IPS-18a (cell line): ENCODE results near the gene NCKAP5.

Source experiments
- H3K27ac ChIP-seq: one replicate; pipeline ENCODE4 v1.5.1; 2013; ENCODE audit warnings: low read length
- H3K27me3 ChIP-seq: one replicate; pipeline ENCODE4 v1.6.1; 2013; ENCODE audit warnings: mild to moderate bottlenecking, low read length; ENCODE audit not compliant: control insufficient read depth, insufficient read depth
- H3K36me3 ChIP-seq: one replicate; pipeline ENCODE4 v1.6.1; 2013; ENCODE audit warnings: low read depth, low read length; ENCODE audit not compliant: control insufficient read depth
- H3K4me1 ChIP-seq: one replicate; pipeline ENCODE4 v1.6.1; 2013; ENCODE audit warnings: low read depth, low read length; ENCODE audit not compliant: control insufficient read depth
- H3K4me3 ChIP-seq: one replicate; pipeline ENCODE4 v1.5.1; 2013; ENCODE audit warnings: low read length
- H3K9ac ChIP-seq: one replicate; pipeline ENCODE4 v1.6.1; 2013; ENCODE audit warnings: mild to moderate bottlenecking, low read length, moderate library complexity
- H3K9me3 ChIP-seq: one replicate; pipeline ENCODE4 v1.6.1; 2013; ENCODE audit warnings: low read depth, low read length; ENCODE audit not compliant: control insufficient read depth

Gene NCKAP5

DNA sequence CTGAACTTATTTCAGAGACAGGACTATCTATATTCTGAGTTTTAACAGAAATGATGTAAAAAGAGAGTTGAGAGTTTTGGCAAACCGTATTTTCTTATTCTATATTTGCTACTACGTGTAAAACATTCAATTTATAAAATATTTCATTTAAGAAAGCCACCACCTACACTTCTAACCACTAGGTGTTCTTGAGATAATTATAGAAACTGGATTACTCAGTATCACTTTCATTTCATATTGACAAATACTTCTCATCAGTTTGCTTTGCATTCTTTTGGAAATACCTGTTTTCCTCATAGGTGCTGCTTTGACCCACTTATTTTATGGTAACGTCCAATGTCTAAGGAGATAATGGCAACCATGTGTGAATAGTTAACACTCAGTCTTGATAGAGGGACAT is 794.9 kb downstream of the NCKAP5 start:
- Histone ChIP-seq H3K4me1 (no peaks in the 10 kb centered on the region), H3K27ac (no peak overlapping the region), H3K36me3 (no peaks in the 10 kb centered on the region), H3K9me3 (no peaks in the 10 kb centered on the region), H3K27me3 (no peaks in the 10 kb centered on the region), H3K9ac (no peak overlapping the region), H3K4me3 (no peak overlapping the region)

GRCh38 chr2:132772340-132772739 is 795.9 kb downstream of the NCKAP5 start:
- no peak overlapping the region for H3K4me3 ChIP-seq
- no peak overlapping the region for H3K9ac ChIP-seq
- no peaks in the 10 kb centered on the region for H3K9me3 ChIP-seq
- H3K27ac ChIP-seq = no peak overlapping the region
- no peaks in the 10 kb centered on the region for H3K27me3 ChIP-seq
- H3K4me1 ChIP-seq = no peaks in the 10 kb centered on the region
- no peaks in the 10 kb centered on the region for H3K36me3 ChIP-seq

DNA sequence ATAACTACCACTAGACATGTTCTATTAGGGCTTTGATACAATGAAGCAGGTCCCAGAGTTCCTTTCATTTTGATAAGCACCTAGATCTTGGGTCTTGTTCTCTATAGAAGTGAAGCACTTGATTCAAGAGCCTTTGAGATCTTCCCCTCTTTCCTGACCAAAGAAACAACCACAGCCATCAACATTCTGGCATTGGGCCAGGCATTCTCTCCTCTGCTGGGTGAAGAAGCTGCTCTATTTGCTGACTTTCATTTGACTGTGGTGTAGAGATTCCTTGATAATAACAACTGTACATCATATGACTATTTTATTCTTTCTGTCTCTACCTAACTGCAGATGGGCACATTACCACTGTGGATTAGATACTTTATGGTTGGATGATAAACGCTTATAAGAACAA is 801.7 kb downstream of the NCKAP5 start:
- H3K9ac ChIP-seq = no peak overlapping the region
- no peaks in the 10 kb centered on the region for H3K9me3 ChIP-seq
- H3K27me3 ChIP-seq = no peaks in the 10 kb centered on the region
- no peak overlapping the region for H3K27ac ChIP-seq
- H3K4me3 ChIP-seq = no peak overlapping the region
- no peaks in the 10 kb centered on the region for H3K4me1 ChIP-seq
- H3K36me3 ChIP-seq = no peaks in the 10 kb centered on the region

DNA sequence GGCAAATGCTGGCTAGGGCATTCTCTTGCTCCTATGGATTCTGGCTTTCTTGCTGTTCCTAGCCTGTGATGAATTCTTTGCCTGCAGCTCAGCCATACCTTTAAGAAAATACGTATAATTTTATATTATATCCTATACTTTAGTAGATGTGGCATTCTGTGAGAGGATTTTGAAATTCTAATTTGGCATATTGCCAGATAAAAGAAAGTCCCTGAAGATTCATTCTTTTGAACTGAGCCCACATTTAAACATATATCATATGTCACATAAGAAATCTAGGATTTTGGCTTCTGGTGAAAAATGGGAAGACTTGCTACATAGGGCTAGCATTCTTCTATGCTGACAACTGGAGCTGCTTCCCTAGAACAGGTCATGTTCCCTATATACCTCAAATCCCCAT is 806.8 kb downstream of the NCKAP5 start:
- H3K4me1 ChIP-seq = no peaks in the 10 kb centered on the region
- H3K9me3 ChIP-seq = no peaks in the 10 kb centered on the region
- H3K36me3 ChIP-seq = no peaks in the 10 kb centered on the region
- no peak overlapping the region for H3K9ac ChIP-seq
- no peak overlapping the region for H3K27ac ChIP-seq
- no peaks in the 10 kb centered on the region for H3K27me3 ChIP-seq
- H3K4me3 ChIP-seq = no peak overlapping the region

- no peak overlapping the region for H3K27ac ChIP-seq
- H3K36me3 ChIP-seq = no peaks in the 10 kb centered on the region
- H3K9ac ChIP-seq = no peak overlapping the region
- no peaks in the 10 kb centered on the region for H3K9me3 ChIP-seq
- H3K27me3 ChIP-seq = no peaks in the 10 kb centered on the region
- no peaks in the 10 kb centered on the region for H3K4me1 ChIP-seq
- H3K4me3 ChIP-seq = no peak overlapping the region
These were observed 807.3 kb downstream of the NCKAP5 start for GRCh38 chr2:132760971-132761370.

DNA sequence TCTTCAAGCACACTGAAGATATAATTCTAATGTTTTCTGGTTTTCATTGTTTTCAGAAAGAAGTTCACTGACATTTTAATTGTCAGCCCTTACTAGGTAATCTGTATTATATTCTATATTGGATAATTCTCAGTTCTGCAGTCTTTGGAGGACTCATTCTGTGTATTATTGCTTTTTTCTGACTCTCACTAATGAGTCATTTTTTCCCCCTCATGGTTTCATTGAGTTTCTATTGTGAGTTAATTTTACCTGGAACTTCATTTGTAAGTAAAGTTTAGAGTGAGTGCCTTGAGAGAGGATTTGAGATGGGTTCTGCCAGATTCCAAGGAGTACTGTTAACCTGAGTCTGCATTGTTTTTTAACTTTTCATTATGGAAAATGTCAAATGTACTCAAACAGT is 807.9 kb downstream of the NCKAP5 start:
- Histone ChIP-seq H3K36me3 (no peaks in the 10 kb centered on the region), H3K9me3 (no peaks in the 10 kb centered on the region), H3K9ac (no peak overlapping the region), H3K4me1 (no peaks in the 10 kb centered on the region), H3K27me3 (no peaks in the 10 kb centered on the region), H3K4me3 (no peak overlapping the region), H3K27ac (no peak overlapping the region)

GRCh38 chr2:132758995-132759394 is 809.3 kb downstream of the NCKAP5 start:
- Histone ChIP-seq H3K4me1 (no peaks in the 10 kb centered on the region), H3K27ac (no peak overlapping the region), H3K4me3 (no peak overlapping the region), H3K36me3 (no peaks in the 10 kb centered on the region), H3K9ac (no peak overlapping the region), H3K27me3 (no peaks in the 10 kb centered on the region), H3K9me3 (no peaks in the 10 kb centered on the region)

- no peaks in the 10 kb centered on the region for H3K9me3 ChIP-seq
- no peaks in the 10 kb centered on the region for H3K27me3 ChIP-seq
- no peak overlapping the region for H3K9ac ChIP-seq
- no peaks in the 10 kb centered on the region for H3K36me3 ChIP-seq
- H3K27ac ChIP-seq = no peak overlapping the region
- H3K4me1 ChIP-seq = no peaks in the 10 kb centered on the region
- no peak overlapping the region for H3K4me3 ChIP-seq
These were observed 810.6 kb downstream of the NCKAP5 start for GRCh38 chr2:132757676-132758075.

DNA sequence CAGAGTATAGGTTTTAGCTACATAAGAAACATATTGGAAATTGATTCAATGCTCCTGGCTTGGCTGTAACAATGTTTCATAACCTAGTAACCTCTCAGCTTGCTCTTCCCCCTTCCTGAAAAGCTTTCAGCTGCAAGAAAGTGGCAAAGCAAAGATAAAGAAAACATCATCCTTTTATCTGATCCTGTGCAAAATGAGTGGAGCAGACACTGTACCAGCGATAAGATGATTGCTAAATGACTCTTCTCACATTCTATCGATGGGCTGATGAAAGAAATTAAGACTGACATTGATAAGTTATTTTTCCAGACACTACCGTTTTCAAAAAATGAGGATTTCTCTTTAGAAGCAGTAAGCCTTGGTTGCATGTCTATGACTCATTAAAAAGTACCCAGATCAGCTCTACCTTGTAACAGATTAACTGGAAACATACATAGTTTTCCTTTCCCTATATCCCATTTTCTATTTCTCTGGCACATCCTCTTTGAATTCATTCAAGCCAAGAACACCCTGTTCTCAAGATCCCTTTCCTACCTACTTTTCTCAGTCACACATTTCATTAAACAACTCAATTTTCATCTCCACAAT is 811.2 kb downstream of the NCKAP5 start:
- Histone ChIP-seq H3K4me1 (no peaks in the 10 kb centered on the region), H3K9me3 (no peaks in the 10 kb centered on the region), H3K4me3 (no peak overlapping the region), H3K27me3 (no peaks in the 10 kb centered on the region), H3K27ac (no peak overlapping the region), H3K36me3 (no peaks in the 10 kb centered on the region), H3K9ac (no peak overlapping the region)

DNA sequence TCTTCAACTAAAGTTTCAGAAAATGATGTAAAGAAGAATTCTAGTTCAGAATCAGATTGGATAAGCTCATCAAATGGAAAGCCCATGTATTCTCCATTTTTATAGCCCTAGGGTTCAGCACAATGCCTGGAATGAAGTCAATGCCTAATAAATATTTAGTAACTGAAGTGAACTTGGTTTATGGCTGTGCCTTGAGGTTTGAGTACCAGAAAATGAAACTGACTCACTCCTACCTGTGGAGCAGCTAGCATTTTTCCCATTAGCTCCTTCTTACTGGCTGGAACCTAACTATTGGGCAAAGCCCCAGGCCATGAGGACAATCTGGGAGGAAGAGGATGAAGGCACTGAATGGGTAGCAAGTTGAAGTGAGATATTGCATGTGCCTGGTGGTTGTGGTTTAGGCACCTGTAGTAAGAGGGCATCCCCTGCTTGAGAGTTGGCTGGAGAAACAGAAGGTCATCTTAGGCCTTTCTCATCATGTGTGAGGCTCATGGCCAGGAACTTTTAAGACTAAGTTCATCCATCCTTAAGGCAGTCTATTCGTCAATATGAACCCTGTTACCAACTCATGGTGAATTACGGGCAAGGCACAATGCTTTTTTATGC is 813.3 kb downstream of the NCKAP5 start:
- Histone ChIP-seq H3K27me3 (no peaks in the 10 kb centered on the region), H3K4me3 (no peak overlapping the region), H3K27ac (no peak overlapping the region), H3K4me1 (no peaks in the 10 kb centered on the region), H3K9ac (no peak overlapping the region), H3K36me3 (no peaks in the 10 kb centered on the region), H3K9me3 (no peaks in the 10 kb centered on the region)

DNA sequence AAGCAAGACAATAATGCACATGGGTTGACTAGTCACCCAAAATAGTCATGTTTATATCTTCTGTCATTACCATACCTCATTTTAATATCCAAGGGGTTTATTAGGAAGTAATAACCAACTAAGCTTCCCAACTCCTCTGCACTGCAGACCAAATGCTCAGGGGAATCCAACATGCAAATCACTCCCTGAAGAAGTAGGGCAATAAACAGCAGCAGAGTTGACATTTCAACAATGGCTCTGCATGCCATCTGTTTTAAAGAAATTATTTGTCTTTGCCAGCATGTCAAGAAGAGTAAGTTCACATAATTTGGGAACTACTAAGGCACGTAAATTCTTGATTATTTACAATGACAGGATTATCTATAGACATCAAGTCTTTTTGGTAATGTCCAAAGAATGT is 813.9 kb downstream of the NCKAP5 start:
- Histone ChIP-seq H3K9ac (no peak overlapping the region), H3K27me3 (no peaks in the 10 kb centered on the region), H3K27ac (no peak overlapping the region), H3K4me3 (no peak overlapping the region), H3K4me1 (no peaks in the 10 kb centered on the region), H3K9me3 (no peaks in the 10 kb centered on the region), H3K36me3 (no peaks in the 10 kb centered on the region)

DNA sequence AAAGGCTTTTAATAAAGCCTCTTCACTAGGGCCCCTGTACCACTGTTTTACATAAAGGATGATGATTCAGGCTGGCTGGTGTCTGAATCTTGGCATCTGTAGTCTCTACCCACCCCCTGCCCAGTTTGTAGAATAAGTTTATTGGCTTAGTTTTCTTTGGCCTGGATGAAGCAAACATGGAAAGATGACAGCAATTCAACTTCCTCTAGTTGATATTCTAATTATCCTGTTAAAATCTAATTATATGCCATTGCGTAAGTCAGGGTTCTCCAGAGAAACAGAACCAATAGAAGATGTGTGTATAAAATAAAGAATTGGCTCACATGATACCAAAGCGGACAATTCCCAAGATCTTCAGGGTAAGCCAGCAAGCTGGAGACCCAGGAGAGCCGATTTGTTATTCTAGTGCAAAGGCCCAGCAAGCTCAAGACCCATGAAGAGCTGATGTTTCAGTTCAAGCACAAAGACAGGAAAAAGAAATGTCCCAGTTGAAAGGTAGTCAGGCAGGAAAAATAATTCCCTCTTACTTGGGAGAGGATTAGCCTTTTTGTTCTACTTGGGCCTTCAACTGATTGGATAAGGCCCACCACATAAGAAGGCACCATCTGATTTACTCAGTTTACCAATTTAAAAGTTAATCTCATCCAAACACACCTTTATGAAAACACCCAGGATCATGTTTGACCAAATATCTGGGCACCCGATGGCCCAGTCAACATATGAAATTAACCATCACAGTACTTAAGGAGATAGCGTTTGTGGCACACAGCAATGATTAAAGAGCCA is 815.6 kb downstream of the NCKAP5 start:
- Histone ChIP-seq H3K4me3 (no peak overlapping the region), H3K9ac (no peak overlapping the region), H3K36me3 (no peaks in the 10 kb centered on the region), H3K4me1 (no peaks in the 10 kb centered on the region), H3K27ac (no peak overlapping the region), H3K9me3 (no peaks in the 10 kb centered on the region), H3K27me3 (no peaks in the 10 kb centered on the region)
